ENCODE measurements around the gene SPATA3.

DNA sequence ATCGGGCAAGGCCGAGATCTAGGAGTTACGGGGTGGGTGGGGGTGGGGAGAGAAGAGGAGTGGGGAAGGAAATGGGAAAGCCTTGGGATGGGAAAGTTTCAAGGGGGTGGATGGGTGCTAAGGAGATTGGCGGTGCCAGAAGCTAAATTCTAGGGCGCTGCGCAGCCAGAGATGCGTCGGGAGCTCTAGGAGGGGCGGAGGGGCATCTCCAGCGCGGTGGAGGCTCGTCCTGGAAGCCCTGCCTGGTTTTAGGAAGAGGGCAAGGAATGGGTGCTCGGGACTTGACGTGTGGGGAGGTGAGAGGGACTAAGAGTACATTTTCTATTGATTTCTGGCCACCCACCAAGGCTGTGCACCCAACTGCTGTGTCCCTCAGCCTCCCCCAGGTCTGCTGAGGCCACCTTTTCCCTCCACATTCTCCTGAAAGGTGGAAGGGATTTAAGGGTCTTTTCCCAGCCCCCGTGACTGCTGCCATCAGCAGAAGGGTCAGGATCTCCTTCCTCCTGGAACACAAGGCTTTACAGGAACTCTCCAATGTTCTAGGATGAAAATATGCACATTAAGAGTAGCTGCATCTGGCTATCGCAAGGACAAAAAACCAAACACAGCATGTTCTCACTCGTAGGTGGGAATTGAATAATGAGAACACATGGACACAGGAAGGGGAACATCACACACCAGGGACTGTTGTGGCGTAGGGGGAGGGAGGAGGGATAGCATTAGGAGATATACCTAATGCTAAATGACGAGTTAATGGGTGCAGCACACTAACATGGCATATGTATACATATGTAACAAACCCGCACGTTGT lies 42.8 kb downstream of the SPATA3 start:
- TF ChIP-seq, protein P1, sequence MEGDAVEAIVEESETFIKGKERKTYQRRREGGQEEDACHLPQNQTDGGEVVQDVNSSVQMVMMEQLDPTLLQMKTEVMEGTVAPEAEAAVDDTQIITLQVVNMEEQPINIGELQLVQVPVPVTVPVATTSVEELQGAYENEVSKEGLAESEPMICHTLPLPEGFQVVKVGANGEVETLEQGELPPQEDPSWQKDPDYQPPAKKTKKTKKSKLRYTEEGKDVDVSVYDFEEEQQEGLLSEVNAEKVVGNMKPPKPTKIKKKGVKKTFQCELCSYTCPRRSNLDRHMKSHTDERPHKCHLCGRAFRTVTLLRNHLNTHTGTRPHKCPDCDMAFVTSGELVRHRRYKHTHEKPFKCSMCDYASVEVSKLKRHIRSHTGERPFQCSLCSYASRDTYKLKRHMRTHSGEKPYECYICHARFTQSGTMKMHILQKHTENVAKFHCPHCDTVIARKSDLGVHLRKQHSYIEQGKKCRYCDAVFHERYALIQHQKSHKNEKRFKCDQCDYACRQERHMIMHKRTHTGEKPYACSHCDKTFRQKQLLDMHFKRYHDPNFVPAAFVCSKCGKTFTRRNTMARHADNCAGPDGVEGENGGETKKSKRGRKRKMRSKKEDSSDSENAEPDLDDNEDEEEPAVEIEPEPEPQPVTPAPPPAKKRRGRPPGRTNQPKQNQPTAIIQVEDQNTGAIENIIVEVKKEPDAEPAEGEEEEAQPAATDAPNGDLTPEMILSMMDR (IDR thresholded peaks at IDR 0.05; ENCODE audit: low read length) = no peak
- no peak for TF ChIP-seq EZH2 (IDR thresholded peaks at IDR 0.05; ENCODE audit: borderline replicate concordance, low read length)

Data from OCI-LY1 (cell line).